ENCODE measurements around the gene AFF3. TPM values are rescaled to one million over a fixed set of nuclear protein-coding genes. Genes with fewer than 3 reads are reported as not detected.

The AFF3 gene
- total RNA-seq, 1 experiment from 2014 or later: 0.61 TPM

GRCh38 chr2:100063459-100063953 is 78.9 kb downstream of the AFF3 start:
- Histone ChIP-seq H3K9me3 (ENCODE audit: control insufficient read depth in 1 of 2, insufficient read depth in 1 of 2, low read depth in 1 of 2, low read length in 2 of 2) (no peaks in the 10 kb centered on the region), H3K9ac (ENCODE audit: low read length) (no peak overlapping the region), H4K20me1 (ENCODE audit: insufficient read depth) (no peaks in the 10 kb centered on the region), H3K4me3 (replicated peaks in 1 of 2; ENCODE audit: low read depth in 1 of 2, low read length in 2 of 2) (no peak overlapping the region), H3K9me2 (ENCODE audit: insufficient read depth) (no peaks in the 10 kb centered on the region), H3K36me3 (ENCODE audit: control insufficient read depth in 1 of 2, insufficient read depth in 2 of 2, low read length in 2 of 2) (no peaks in the 10 kb centered on the region), H3K27me3 (ENCODE audit: insufficient read depth, low read length) (peaks cover 40% of the 10 kb centered on the region), H3K4me2 (ENCODE audit: low read length) (no peak overlapping the region), H3K27ac (ENCODE audit: low read depth, low read length) (no peak overlapping the region), H3K4me1 (ENCODE audit: control insufficient read depth in 1 of 2, insufficient read depth in 2 of 2, low read length in 2 of 2) (no peaks in the 10 kb centered on the region), H3K79me2 (ENCODE audit: insufficient read depth, low read length) (no peaks in the 10 kb centered on the region), H2AFZ (ENCODE audit: low read depth, low read length, poor library complexity, severe bottlenecking) (no peak overlapping the region)
- BruUV-seq (replicated peaks): no TSS peak
- no peak for DNase-seq (ENCODE audit: low read depth, low spot score)
- ATAC-seq: no peak
- CTCF ChIA-PET: no interaction called here
- TF ChIP-seq EGR1 (IDR thresholded peaks at IDR 0.05; ENCODE audit: low read depth) (no peak), RAD21 (IDR thresholded peaks at IDR 0.05; ENCODE audit: low read depth) (no peak), FOSL1 (IDR thresholded peaks at IDR 0.05; ENCODE audit: low read depth) (no peak), CBX3 (IDR thresholded peaks at IDR 0.05; ENCODE audit: low read depth) (no peak), ZFX (IDR thresholded peaks at IDR 0.05) (no peak), SP1 (IDR thresholded peaks at IDR 0.05; ENCODE audit: low read depth) (no peak), ATF3 (IDR thresholded peaks at IDR 0.05) (no peak), YY1 (IDR thresholded peaks at IDR 0.05; ENCODE audit: extremely low read depth, insufficient replicate concordance, low read depth, low read length) (no peak), SRF (IDR thresholded peaks at IDR 0.05; ENCODE audit: low read depth) (no peak), ELF1 (IDR thresholded peaks at IDR 0.05; ENCODE audit: borderline replicate concordance, low read depth) (no peak), EZH2 (IDR thresholded peaks at IDR 0.05) (no peak), POLR2AphosphoS5 (IDR thresholded peaks at IDR 0.05; ENCODE audit: low read depth, low read length) (no peak), TCF7L2 (IDR thresholded peaks at IDR 0.05; ENCODE audit: borderline replicate concordance, extremely low read depth, insufficient read depth, insufficient read length) (no peak), SIN3A (IDR thresholded peaks at IDR 0.05; ENCODE audit: low read depth) (no peak), CEBPB (IDR thresholded peaks at IDR 0.05; ENCODE audit: low read depth) (no peak), EZH2phosphoT487 (IDR thresholded peaks at IDR 0.05; ENCODE audit: borderline replicate concordance) (no peak), ZBTB33 (IDR thresholded peaks at IDR 0.05; ENCODE audit: extremely low read depth, insufficient replicate concordance, low read length) (no peak)
- TF ChIP-seq, protein P1, sequence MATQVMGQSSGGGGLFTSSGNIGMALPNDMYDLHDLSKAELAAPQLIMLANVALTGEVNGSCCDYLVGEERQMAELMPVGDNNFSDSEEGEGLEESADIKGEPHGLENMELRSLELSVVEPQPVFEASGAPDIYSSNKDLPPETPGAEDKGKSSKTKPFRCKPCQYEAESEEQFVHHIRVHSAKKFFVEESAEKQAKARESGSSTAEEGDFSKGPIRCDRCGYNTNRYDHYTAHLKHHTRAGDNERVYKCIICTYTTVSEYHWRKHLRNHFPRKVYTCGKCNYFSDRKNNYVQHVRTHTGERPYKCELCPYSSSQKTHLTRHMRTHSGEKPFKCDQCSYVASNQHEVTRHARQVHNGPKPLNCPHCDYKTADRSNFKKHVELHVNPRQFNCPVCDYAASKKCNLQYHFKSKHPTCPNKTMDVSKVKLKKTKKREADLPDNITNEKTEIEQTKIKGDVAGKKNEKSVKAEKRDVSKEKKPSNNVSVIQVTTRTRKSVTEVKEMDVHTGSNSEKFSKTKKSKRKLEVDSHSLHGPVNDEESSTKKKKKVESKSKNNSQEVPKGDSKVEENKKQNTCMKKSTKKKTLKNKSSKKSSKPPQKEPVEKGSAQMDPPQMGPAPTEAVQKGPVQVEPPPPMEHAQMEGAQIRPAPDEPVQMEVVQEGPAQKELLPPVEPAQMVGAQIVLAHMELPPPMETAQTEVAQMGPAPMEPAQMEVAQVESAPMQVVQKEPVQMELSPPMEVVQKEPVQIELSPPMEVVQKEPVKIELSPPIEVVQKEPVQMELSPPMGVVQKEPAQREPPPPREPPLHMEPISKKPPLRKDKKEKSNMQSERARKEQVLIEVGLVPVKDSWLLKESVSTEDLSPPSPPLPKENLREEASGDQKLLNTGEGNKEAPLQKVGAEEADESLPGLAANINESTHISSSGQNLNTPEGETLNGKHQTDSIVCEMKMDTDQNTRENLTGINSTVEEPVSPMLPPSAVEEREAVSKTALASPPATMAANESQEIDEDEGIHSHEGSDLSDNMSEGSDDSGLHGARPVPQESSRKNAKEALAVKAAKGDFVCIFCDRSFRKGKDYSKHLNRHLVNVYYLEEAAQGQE (IDR thresholded peaks at IDR 0.05; ENCODE audit: low read depth): no peak
- TF ChIP-seq, protein P2, sequence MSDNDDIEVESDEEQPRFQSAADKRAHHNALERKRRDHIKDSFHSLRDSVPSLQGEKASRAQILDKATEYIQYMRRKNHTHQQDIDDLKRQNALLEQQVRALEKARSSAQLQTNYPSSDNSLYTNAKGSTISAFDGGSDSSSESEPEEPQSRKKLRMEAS (IDR thresholded peaks at IDR 0.05): no peak
- TF ChIP-seq, protein P3, sequence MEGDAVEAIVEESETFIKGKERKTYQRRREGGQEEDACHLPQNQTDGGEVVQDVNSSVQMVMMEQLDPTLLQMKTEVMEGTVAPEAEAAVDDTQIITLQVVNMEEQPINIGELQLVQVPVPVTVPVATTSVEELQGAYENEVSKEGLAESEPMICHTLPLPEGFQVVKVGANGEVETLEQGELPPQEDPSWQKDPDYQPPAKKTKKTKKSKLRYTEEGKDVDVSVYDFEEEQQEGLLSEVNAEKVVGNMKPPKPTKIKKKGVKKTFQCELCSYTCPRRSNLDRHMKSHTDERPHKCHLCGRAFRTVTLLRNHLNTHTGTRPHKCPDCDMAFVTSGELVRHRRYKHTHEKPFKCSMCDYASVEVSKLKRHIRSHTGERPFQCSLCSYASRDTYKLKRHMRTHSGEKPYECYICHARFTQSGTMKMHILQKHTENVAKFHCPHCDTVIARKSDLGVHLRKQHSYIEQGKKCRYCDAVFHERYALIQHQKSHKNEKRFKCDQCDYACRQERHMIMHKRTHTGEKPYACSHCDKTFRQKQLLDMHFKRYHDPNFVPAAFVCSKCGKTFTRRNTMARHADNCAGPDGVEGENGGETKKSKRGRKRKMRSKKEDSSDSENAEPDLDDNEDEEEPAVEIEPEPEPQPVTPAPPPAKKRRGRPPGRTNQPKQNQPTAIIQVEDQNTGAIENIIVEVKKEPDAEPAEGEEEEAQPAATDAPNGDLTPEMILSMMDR (IDR thresholded peaks at IDR 0.05 in 2 of 3, conservative IDR thresholded peaks at IDR 0.05 in 1 of 3; ENCODE audit: borderline replicate concordance in 1 of 3, insufficient read depth in 1 of 3, low read depth in 2 of 3, low read length in 2 of 3): no peak
- POLR2A ChIA-PET: no interaction called here
- RAD21 ChIA-PET (ENCODE audit: low non-redundant PET in 1 of 2, low total read pairs in 2 of 2, uncharacterized antibody in 2 of 2, unreplicated experiment in 2 of 2): no interaction called here
- intact Hi-C loops (cut with micrococcal nuclease): no loop called here

Measured in HCT116 (cell line).